ENCODE measurements around the gene TRIM24. TPM values are rescaled to one million over a fixed set of nuclear protein-coding genes. Genes with fewer than 3 reads are reported as not detected.
A peak's percentile ranks its signal among the peaks of the same experiment; 100 is the strongest.

TRIM24 gene
- total and polyA plus RNA-seq, 2 of the 13 experiments (the other 11 are each of a cell fraction or from before 2014, with no cell fraction given), result 100 to 106 TPM

DNA sequence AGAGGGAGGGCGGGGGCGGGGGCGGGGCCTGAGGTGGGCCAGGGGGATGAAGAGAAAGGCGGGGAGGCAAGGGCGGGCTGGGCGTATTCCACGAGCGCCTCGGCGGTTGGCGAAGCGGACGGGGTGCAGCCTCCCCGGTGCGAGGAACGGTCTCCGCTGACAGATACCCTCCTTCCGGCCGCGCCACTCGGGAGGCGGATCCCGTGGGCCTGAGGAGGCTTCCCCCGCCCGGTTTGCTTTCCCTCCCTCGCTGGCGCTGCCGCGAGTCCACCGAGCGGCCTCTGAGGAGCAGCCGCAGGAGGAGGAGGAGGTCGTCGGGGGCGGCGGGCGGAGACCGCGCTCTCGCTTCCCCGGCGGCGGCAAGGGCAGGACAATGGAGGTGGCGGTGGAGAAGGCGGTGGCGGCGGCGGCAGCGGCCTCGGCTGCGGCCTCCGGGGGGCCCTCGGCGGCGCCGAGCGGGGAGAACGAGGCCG is at the start of gene TRIM24 (continued):
- TF ChIP-seq ZNF567 (CRISPR knock-in tag; IDR thresholded peaks at IDR 0.05; ENCODE audit: borderline replicate concordance) (no peak), RFX5 (IDR thresholded peaks at IDR 0.05; ENCODE audit: low read depth, low read length) (no peak), ZNF572 (CRISPR knock-in tag; IDR thresholded peaks at IDR 0.05) (0 out of 2 replicates have a peak, but pooled peaks have one; percentile 33), ZNF816 (CRISPR knock-in tag; IDR thresholded peaks at IDR 0.05; ENCODE audit: borderline replicate concordance) (0 out of 2 replicates have a peak, but pooled peaks have one; percentile 17), ZNF10 (CRISPR knock-in tag; IDR thresholded peaks at IDR 0.05; ENCODE audit: borderline replicate concordance, low read depth) (no peak), MXI1 (IDR thresholded peaks at IDR 0.05; ENCODE audit: borderline replicate concordance, low read depth, low read length) (peak; percentile 52; the same call in 1 of the 3 replicates), BCL6 (CRISPR knock-in tag; IDR thresholded peaks at IDR 0.05) (0 out of 2 replicates have a peak, but pooled peaks have one; percentile 58), TP53 (CRISPR knock-in tag; conservative IDR thresholded peaks at IDR 0.05) (no peak), ATF7-NPFF (CRISPR knock-in tag; IDR thresholded peaks at IDR 0.05; ENCODE audit: low read depth) (peak; percentile 86), PRDM15 (CRISPR knock-in tag; IDR thresholded peaks at IDR 0.05) (no peak), ZNF101 (CRISPR knock-in tag; IDR thresholded peaks at IDR 0.05; ENCODE audit: borderline replicate concordance, low read depth) (no peak), TAF15 (IDR thresholded peaks at IDR 0.05; ENCODE audit: low read depth, low read length, poor library complexity, severe bottlenecking) (peak; percentile 8), ZNF883 (CRISPR knock-in tag; IDR thresholded peaks at IDR 0.05; ENCODE audit: not compliant biosample characterization) (no peak), ZNF296 (CRISPR knock-in tag; conservative IDR thresholded peaks at IDR 0.05) (no peak), REXO4 (CRISPR knock-in tag; IDR thresholded peaks at IDR 0.05; ENCODE audit: borderline replicate concordance) (no peak), ZFP36 (IDR thresholded peaks at IDR 0.05; ENCODE audit: borderline replicate concordance, low read depth, low read length, partially characterized antibody) (no peak), ZNF775 (CRISPR knock-in tag; IDR thresholded peaks at IDR 0.05; ENCODE audit: borderline replicate concordance) (no peak), ZNF530 (CRISPR knock-in tag; IDR thresholded peaks at IDR 0.05; ENCODE audit: low read depth) (no peak), CBX1 (IDR thresholded peaks at IDR 0.05; ENCODE audit: low read depth) (peak; percentile 36)
- TF ChIP-seq, protein P1, sequence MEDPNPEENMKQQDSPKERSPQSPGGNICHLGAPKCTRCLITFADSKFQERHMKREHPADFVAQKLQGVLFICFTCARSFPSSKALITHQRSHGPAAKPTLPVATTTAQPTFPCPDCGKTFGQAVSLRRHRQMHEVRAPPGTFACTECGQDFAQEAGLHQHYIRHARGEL (CRISPR knock-in tag; IDR thresholded peaks at IDR 0.05), result no peak
- TF ChIP-seq, protein P2, sequence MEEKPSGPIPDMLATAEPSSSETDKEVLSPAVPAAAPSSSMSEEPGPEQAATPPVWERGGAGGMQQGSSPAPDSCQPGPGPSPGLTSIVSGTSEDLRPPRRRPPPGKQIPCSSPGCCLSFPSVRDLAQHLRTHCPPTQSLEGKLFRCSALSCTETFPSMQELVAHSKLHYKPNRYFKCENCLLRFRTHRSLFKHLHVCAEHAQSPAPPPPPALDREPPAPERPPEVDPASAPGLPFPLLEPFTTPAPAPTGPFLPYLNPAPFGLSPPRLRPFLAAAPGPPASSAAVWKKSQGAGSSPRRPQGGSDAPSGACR (CRISPR knock-in tag; IDR thresholded peaks at IDR 0.05), result peak; percentile 66; the same call in 1 of the 2 replicates
- TF ChIP-seq, protein P3, sequence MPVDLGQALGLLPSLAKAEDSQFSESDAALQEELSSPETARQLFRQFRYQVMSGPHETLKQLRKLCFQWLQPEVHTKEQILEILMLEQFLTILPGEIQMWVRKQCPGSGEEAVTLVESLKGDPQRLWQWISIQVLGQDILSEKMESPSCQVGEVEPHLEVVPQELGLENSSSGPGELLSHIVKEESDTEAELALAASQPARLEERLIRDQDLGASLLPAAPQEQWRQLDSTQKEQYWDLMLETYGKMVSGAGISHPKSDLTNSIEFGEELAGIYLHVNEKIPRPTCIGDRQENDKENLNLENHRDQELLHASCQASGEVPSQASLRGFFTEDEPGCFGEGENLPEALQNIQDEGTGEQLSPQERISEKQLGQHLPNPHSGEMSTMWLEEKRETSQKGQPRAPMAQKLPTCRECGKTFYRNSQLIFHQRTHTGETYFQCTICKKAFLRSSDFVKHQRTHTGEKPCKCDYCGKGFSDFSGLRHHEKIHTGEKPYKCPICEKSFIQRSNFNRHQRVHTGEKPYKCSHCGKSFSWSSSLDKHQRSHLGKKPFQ (CRISPR knock-in tag; IDR thresholded peaks at IDR 0.05; ENCODE audit: insufficient replicate concordance), result peak; percentile 25
- TF ChIP-seq, protein P4, sequence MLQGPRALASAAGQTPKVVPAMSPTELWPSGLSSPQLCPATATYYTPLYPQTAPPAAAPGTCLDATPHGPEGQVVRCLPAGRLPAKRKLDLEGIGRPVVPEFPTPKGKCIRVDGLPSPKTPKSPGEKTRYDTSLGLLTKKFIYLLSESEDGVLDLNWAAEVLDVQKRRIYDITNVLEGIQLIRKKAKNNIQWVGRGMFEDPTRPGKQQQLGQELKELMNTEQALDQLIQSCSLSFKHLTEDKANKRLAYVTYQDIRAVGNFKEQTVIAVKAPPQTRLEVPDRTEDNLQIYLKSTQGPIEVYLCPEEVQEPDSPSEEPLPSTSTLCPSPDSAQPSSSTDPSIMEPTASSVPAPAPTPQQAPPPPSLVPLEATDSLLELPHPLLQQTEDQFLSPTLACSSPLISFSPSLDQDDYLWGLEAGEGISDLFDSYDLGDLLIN (CRISPR knock-in tag; IDR thresholded peaks at IDR 0.05; ENCODE audit: borderline replicate concordance), result no peak
